Ectodermal cell (in vitro differentiated cells): Measurements from ENCODE around the gene ADD3.

Experiments used
- H3K27ac ChIP-seq: 2 replicates; pipeline ENCODE4 v1.7.0; 2013; ENCODE audit warnings: mild to moderate bottlenecking, low read depth, low read length; ENCODE audit not compliant: insufficient read depth, poor library complexity, severe bottlenecking
- H3K27me3 ChIP-seq: 2 replicates; pipeline ENCODE4 v1.7.0; 2013; ENCODE audit warnings: mild to moderate bottlenecking, low read length; ENCODE audit not compliant: insufficient read depth, control insufficient read depth, poor library complexity, severe bottlenecking
- H3K36me3 ChIP-seq: one replicate; pipeline ENCODE4 v1.7.0; 2013; ENCODE audit warnings: low read length; ENCODE audit not compliant: control insufficient read depth, insufficient read depth
- H3K4me1 ChIP-seq: one replicate; pipeline ENCODE4 v1.7.0; 2013; ENCODE audit warnings: low read length; ENCODE audit not compliant: control insufficient read depth, insufficient read depth
- H3K4me3 ChIP-seq: 2 replicates; pipeline ENCODE4 v1.7.0; 2013; ENCODE audit warnings: low read depth, low read length, control low read depth; ENCODE audit not compliant: insufficient read depth
- H3K9me3 ChIP-seq: 2 replicates; pipeline ENCODE4 v1.7.0; 2013; ENCODE audit warnings: mild to moderate bottlenecking, low read length, moderate library complexity; ENCODE audit not compliant: control insufficient read depth
- WGBS, 2 experiments: methylation state at CpG; one replicate each; pipeline ENCODE4 v1.1.7; 2013; ENCODE audit warnings: missing lambda C conversion rate in 2 of 2; 5-methylcytosine and 5-hydroxymethylcytosine counted together

The ADD3 gene

GRCh38 chr10:109967739-109968088, 40.1 kb upstream of the ADD3 start:
- H3K4me1 ChIP-seq: peaks cover 18% of the 10 kb centered on the region

GRCh38 chr10:109968953-109969759, 38.6 kb upstream of the ADD3 start:
- peaks cover 17% of the 10 kb centered on the region for H3K4me1 ChIP-seq
- H3K27me3 ChIP-seq: no peaks in the 10 kb centered on the region
- H3K27ac ChIP-seq: no peak overlapping the region
- H3K4me3 ChIP-seq: no peak overlapping the region
- WGBS, 2 experiments: 90 to 91% methylated on average over 14 of the region's 14 CpGs
- H3K9me3 ChIP-seq: no peaks in the 10 kb centered on the region
- H3K36me3 ChIP-seq: no peaks in the 10 kb centered on the region

More at GRCh38 chr10:109967739-109968088, 40.1 kb upstream of the ADD3 start:
- H3K36me3 ChIP-seq: no peaks in the 10 kb centered on the region
- H3K9me3 ChIP-seq: no peaks in the 10 kb centered on the region
- no peak overlapping the region for H3K4me3 ChIP-seq
- no peak overlapping the region for H3K27ac ChIP-seq
- no peaks in the 10 kb centered on the region for H3K27me3 ChIP-seq

GRCh38 chr10:109969760-109970346, 37.9 kb upstream of the ADD3 start:
- no peak overlapping the region for H3K27ac ChIP-seq
- H3K4me3 ChIP-seq: no peak overlapping the region
- H3K4me1 ChIP-seq: peaks cover 17% of the 10 kb centered on the region
- no peaks in the 10 kb centered on the region for H3K36me3 ChIP-seq
- H3K27me3 ChIP-seq: no peaks in the 10 kb centered on the region
- 88 to 92% methylated on average over 8 of the region's 8 CpGs for WGBS, 2 experiments
- H3K9me3 ChIP-seq: no peaks in the 10 kb centered on the region

- no peak overlapping the region for H3K4me3 ChIP-seq
- H3K27me3 ChIP-seq: no peaks in the 10 kb centered on the region
- WGBS, 2 experiments: 94 to 97% methylated on average over 3 of the region's 3 CpGs
- peaks cover 17% of the 10 kb centered on the region for H3K4me1 ChIP-seq
- no peak overlapping the region for H3K27ac ChIP-seq
- no peaks in the 10 kb centered on the region for H3K36me3 ChIP-seq
- H3K9me3 ChIP-seq: no peaks in the 10 kb centered on the region
These were observed 36.1 kb upstream of the ADD3 start for GRCh38 chr10:109971634-109972033.

- no peaks in the 10 kb centered on the region for H3K27me3 ChIP-seq
- H3K4me1 ChIP-seq: peaks cover 9% of the 10 kb centered on the region
- no peaks in the 10 kb centered on the region for H3K9me3 ChIP-seq
- 91 to 96% methylated on average over 1 of the region's 2 CpGs for WGBS, 2 experiments
- no peak overlapping the region for H3K4me3 ChIP-seq
- H3K27ac ChIP-seq: no peak overlapping the region
- H3K36me3 ChIP-seq: no peaks in the 10 kb centered on the region
These were observed 35.3 kb upstream of the ADD3 start for GRCh38 chr10:109972372-109973001.

GRCh38 chr10:109973326-109973829, 34.4 kb upstream of the ADD3 start:
- no peak overlapping the region for H3K4me3 ChIP-seq
- H3K4me1 ChIP-seq: peaks cover 4% of the 10 kb centered on the region
- no peaks in the 10 kb centered on the region for H3K36me3 ChIP-seq
- no peaks in the 10 kb centered on the region for H3K9me3 ChIP-seq
- H3K27ac ChIP-seq: no peak overlapping the region
- WGBS, 2 experiments: 84 to 94% methylated on average over 1 to 3 of the region's 3 CpGs
- H3K27me3 ChIP-seq: no peaks in the 10 kb centered on the region

GRCh38 chr10:109974504-109975191, 33.1 kb upstream of the ADD3 start:
- 86 to 93% methylated on average over 8 to 9 of the region's 9 CpGs for WGBS, 2 experiments
- Histone ChIP-seq H3K27ac (no peak overlapping the region), H3K36me3 (no peaks in the 10 kb centered on the region), H3K4me1 (no peaks in the 10 kb centered on the region), H3K27me3 (no peaks in the 10 kb centered on the region), H3K4me3 (no peak overlapping the region), H3K9me3 (no peaks in the 10 kb centered on the region)

GRCh38 chr10:109975244-109976190, 32.3 kb upstream of the ADD3 start:
- H3K36me3 ChIP-seq: no peaks in the 10 kb centered on the region
- H3K4me1 ChIP-seq: no peaks in the 10 kb centered on the region
- H3K9me3 ChIP-seq: no peaks in the 10 kb centered on the region
- H3K27me3 ChIP-seq: no peaks in the 10 kb centered on the region
- 90 to 100% methylated on average over 2 to 4 of the region's 4 CpGs for WGBS, 2 experiments
- H3K4me3 ChIP-seq: no peak overlapping the region
- H3K27ac ChIP-seq: no peak overlapping the region

GRCh38 chr10:109976681-109977080, 31.1 kb upstream of the ADD3 start:
- Histone ChIP-seq H3K27me3 (no peaks in the 10 kb centered on the region), H3K27ac (no peak overlapping the region), H3K36me3 (no peaks in the 10 kb centered on the region), H3K9me3 (no peaks in the 10 kb centered on the region), H3K4me3 (no peak overlapping the region), H3K4me1 (no peaks in the 10 kb centered on the region)
- 86% methylated on average over 2 of the region's 2 CpGs; no CpG with 5 or more reads in 1 of the 2 experiments for WGBS, 2 experiments
